ENCODE measurements around the gene LDLRAD4.

The LDLRAD4 gene

DNA sequence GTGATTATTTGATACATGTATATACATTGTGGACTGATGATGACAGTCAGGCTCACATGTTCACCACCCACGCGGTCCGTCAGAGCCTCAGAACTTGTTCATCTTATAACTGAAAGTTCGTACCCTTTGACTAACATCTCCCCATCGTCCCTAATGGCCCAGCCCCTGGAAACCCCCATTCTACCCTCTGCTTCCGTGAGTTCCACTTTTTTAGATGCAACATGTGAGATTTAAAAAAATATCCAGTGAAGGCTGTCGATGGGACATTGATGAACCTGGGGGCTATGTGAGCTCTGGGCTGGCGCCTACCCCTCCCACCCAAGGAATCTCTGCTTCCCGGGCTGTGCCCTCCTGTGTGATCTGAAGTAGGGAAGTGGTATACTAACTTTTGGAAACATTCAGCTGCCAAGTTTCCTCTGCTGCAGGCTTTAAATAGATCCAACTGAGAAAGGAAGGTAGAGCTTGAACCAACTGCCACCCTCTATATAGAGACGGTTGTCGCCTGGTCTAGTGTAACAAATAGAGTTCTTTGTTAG is 344.0 kb downstream of the LDLRAD4 start:
- H3K4me3 Mint-ChIP-seq, result peak overlapping the region; percentile 80
- peaks cover 4% of the 10 kb centered on the region for H3K36me3 Mint-ChIP-seq (ENCODE audit: low read depth)
- peak overlapping the region; percentile 100 for H3K27ac Mint-ChIP-seq
- H3K9me3 Mint-ChIP-seq, result no peaks in the 10 kb centered on the region
- H3K27me3 Mint-ChIP-seq, result no peaks in the 10 kb centered on the region
- H3K4me1 Mint-ChIP-seq (ENCODE audit: low read depth), result peaks cover 77% of the 10 kb centered on the region

DNA sequence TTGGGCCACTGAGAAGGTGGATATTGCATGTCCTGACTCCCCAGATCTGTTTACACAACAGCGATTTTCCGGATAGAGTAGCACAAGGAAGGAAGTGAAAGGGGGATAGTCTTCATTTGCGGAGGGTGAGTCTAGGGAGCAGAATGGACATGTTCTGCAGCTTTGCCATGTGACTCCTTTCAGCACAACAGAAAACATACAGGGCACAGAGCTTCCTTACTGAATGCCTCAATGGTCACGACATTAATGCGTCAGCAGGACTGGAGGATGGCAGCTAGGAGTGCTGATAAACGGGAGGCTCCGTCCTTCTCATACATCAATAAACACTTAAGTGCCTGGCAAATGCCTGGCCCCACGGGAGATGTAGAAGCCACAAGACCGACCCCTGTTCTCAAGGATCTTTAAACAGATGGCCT is 344.8 kb downstream of the LDLRAD4 start:
- Mint-ChIP-seq H3K4me1 (ENCODE audit: low read depth) (peaks cover 82% of the 10 kb centered on the region), H3K4me3 (peak overlapping the region; percentile 24), H3K36me3 (ENCODE audit: low read depth) (peaks cover 4% of the 10 kb centered on the region), H3K27me3 (no peaks in the 10 kb centered on the region), H3K27ac (peak overlapping the region; percentile 100), H3K9me3 (no peaks in the 10 kb centered on the region)

- Mint-ChIP-seq H3K27ac (peak overlapping the region; percentile 79), H3K9me3 (no peaks in the 10 kb centered on the region), H3K4me3 (peak overlapping the region; percentile 31), H3K36me3 (ENCODE audit: low read depth) (peaks cover 4% of the 10 kb centered on the region), H3K27me3 (no peaks in the 10 kb centered on the region), H3K4me1 (ENCODE audit: low read depth) (peaks cover 89% of the 10 kb centered on the region)
Measured at GRCh38 chr18:13564579-13564978, 346.0 kb downstream of the LDLRAD4 start.

- H3K36me3 Mint-ChIP-seq (ENCODE audit: low read depth), result peaks cover 4% of the 10 kb centered on the region
- H3K9me3 Mint-ChIP-seq, result no peaks in the 10 kb centered on the region
- H3K27ac Mint-ChIP-seq, result peak overlapping the region; percentile 90
- H3K27me3 Mint-ChIP-seq, result no peaks in the 10 kb centered on the region
- H3K4me1 Mint-ChIP-seq (ENCODE audit: low read depth), result peaks cover 96% of the 10 kb centered on the region
- H3K4me3 Mint-ChIP-seq, result no peak overlapping the region
Measured at GRCh38 chr18:13565228-13565627, 346.7 kb downstream of the LDLRAD4 start.

DNA sequence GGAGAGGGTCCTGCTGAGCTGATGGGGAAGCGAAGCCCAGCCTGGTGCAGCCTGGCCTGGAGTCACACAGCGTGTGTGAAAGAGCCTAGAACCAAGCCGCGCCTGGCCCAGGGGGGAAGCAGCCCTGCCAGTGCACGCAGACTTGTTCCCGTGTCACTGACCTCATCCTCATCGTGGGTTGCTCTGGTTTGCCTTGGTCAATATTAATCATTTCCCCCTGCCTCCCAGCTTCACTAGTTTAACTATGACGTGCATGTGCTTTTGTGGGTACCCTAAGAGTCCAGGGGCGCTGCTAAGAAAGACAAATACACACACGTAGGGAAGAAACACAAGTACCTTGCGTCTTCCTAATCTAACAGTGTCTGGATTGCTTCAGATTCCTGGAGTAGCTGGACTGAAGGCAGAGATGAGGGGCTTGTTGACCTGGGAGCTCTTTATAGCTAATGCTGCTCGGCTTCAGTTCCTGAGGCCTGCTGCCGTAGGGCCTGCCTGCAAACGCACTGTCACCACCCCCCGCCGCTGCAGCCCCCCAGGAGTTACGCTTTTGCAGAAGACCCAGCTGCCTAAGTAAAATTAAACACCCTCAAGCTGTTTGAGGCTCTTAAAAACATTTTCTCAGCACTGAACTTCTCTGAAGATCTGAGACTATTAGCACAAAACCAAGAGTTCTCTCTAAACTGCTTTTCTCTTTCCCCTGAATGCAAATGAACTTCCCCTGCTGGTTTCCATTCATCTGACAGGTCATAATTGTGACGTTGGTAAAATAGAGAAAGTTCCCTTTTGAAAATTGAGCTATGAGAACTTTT is 348.6 kb downstream of the LDLRAD4 start:
- Mint-ChIP-seq H3K4me1 (ENCODE audit: low read depth) (peaks cover 95% of the 10 kb centered on the region), H3K27ac (peak overlapping the region; percentile 90), H3K36me3 (ENCODE audit: low read depth) (peaks cover 4% of the 10 kb centered on the region), H3K9me3 (no peaks in the 10 kb centered on the region), H3K4me3 (peak overlapping the region; percentile 49), H3K27me3 (no peaks in the 10 kb centered on the region)

DNA sequence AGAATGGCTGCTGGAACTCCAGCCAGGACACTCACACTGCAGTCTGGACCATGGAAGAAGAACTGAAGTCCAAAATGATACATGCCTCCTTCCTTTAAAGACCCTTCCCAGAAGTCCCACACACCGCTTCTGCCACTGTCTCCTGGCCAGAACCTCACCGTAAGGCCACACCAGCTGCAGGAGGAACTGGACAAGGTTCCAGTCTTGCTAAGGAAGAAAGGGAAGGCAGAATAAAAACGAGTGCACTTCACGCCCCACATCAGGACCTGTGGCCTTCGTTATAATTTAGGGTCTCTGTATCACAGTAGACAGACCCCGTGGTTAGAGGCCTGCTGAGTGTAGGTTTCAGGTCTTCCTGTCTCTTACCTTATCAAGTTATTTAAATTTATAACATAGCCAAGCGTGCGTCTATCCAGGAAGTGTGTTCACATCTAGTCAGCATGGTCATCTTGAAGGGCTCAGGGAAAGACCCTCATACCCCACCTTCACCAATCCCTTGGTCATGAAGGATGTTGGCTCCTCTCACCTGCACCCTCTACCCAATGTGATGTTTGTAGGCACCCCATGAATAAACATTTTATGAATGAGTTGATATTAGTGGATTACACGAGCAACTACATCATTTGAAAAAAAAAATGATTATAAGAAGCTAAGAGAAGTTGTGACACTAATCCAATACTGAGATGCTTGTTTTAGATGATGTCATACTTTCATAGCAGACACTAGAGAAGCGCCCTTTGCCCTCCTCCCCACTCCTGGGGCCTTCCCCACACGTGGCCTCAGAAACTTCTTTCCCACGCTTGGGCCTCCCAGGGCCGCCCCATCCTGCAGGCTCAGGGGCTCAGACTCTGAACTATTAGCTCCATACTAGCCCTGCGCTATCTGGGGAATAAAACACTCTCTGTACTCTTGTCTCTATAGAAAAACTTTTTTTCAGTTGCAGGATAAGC is 350.2 kb downstream of the LDLRAD4 start:
- H3K27me3 Mint-ChIP-seq, result no peaks in the 10 kb centered on the region
- H3K4me3 Mint-ChIP-seq, result peak overlapping the region; percentile 61
- peak overlapping the region; percentile 90 for H3K27ac Mint-ChIP-seq
- H3K9me3 Mint-ChIP-seq, result no peaks in the 10 kb centered on the region
- peaks cover 4% of the 10 kb centered on the region for H3K36me3 Mint-ChIP-seq (ENCODE audit: low read depth)
- H3K4me1 Mint-ChIP-seq (ENCODE audit: low read depth), result peaks cover 79% of the 10 kb centered on the region

DNA sequence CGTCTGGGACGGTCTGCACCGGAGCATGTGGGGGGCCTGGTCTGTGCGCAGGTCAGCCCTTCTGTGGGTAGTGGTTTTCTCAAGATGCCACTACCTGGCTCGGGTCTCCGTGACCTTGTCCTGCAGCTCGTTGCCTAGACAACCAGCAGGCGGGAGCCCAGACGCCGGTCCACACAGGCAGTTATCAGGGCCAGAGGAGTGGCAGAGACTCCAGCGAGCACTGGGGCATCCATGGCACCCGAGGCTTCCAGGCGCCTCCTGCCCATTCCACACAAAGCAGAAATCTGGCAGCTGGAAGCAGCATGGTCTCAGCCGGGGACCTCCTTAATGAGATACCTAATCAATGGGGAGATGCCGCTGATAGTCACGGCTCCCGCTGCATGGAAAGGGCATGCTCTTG is 351.7 kb downstream of the LDLRAD4 start:
- no peaks in the 10 kb centered on the region for H3K36me3 Mint-ChIP-seq (ENCODE audit: low read depth)
- H3K9me3 Mint-ChIP-seq, result no peaks in the 10 kb centered on the region
- no peak overlapping the region for H3K4me3 Mint-ChIP-seq
- no peaks in the 10 kb centered on the region for H3K27me3 Mint-ChIP-seq
- peak overlapping the region; percentile 52 for H3K27ac Mint-ChIP-seq
- peaks cover 71% of the 10 kb centered on the region for H3K4me1 Mint-ChIP-seq (ENCODE audit: low read depth)

DNA sequence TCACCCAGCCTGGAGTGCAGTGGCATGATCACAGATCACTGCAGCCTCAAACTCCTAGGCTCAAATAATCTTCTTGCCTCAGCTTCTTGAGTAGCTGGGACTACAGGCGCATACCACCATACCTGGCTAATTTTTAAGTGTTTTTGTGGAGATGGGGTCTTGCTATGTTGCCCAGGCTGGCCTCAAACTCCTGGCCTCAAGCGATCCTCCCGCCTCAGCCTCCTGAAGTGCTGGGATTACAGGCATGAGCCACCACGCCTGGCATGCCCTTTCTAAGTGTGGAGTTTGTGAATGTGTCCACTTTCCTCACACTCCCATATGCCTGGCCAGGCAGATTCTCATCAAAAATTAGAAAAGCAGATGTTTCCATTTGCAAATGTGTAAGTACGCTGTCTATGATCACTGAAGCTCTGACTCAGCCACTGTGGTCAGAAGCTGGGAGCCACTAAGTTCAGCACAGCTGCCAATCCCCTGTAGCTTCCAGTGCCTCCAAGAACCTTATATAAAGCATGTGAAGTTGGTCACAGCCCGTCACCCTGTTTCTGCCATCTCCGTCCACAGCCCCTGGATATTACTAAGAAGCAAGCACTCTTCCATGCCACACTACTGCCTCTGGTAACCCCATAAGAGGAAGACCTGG is 352.4 kb downstream of the LDLRAD4 start:
- Mint-ChIP-seq H3K9me3 (no peaks in the 10 kb centered on the region), H3K27me3 (peaks cover 3% of the 10 kb centered on the region), H3K36me3 (ENCODE audit: low read depth) (no peaks in the 10 kb centered on the region), H3K4me1 (ENCODE audit: low read depth) (peaks cover 72% of the 10 kb centered on the region), H3K4me3 (peak overlapping the region; percentile 4), H3K27ac (peak overlapping the region; percentile 62)

- no peaks in the 10 kb centered on the region for H3K36me3 Mint-ChIP-seq (ENCODE audit: low read depth)
- H3K4me1 Mint-ChIP-seq (ENCODE audit: low read depth), result peaks cover 70% of the 10 kb centered on the region
- peak overlapping the region; percentile 45 for H3K27ac Mint-ChIP-seq
- H3K27me3 Mint-ChIP-seq, result peaks cover 3% of the 10 kb centered on the region
- no peaks in the 10 kb centered on the region for H3K9me3 Mint-ChIP-seq
- no peak overlapping the region for H3K4me3 Mint-ChIP-seq
Measured at GRCh38 chr18:13572148-13572547, 353.6 kb downstream of the LDLRAD4 start.

- H3K27me3 Mint-ChIP-seq, result peaks cover 3% of the 10 kb centered on the region
- H3K4me3 Mint-ChIP-seq, result no peak overlapping the region
- H3K4me1 Mint-ChIP-seq (ENCODE audit: low read depth), result peaks cover 70% of the 10 kb centered on the region
- no peaks in the 10 kb centered on the region for H3K9me3 Mint-ChIP-seq
- H3K36me3 Mint-ChIP-seq (ENCODE audit: low read depth), result no peaks in the 10 kb centered on the region
- no peak overlapping the region for H3K27ac Mint-ChIP-seq
Measured at GRCh38 chr18:13572721-13573120, 354.2 kb downstream of the LDLRAD4 start.

- H3K27ac Mint-ChIP-seq, result no peak overlapping the region
- peaks cover 70% of the 10 kb centered on the region for H3K4me1 Mint-ChIP-seq (ENCODE audit: low read depth)
- no peaks in the 10 kb centered on the region for H3K9me3 Mint-ChIP-seq
- H3K27me3 Mint-ChIP-seq, result peaks cover 3% of the 10 kb centered on the region
- H3K4me3 Mint-ChIP-seq, result no peak overlapping the region
- H3K36me3 Mint-ChIP-seq (ENCODE audit: low read depth), result no peaks in the 10 kb centered on the region
Measured at GRCh38 chr18:13573750-13574149, 355.2 kb downstream of the LDLRAD4 start.

DNA sequence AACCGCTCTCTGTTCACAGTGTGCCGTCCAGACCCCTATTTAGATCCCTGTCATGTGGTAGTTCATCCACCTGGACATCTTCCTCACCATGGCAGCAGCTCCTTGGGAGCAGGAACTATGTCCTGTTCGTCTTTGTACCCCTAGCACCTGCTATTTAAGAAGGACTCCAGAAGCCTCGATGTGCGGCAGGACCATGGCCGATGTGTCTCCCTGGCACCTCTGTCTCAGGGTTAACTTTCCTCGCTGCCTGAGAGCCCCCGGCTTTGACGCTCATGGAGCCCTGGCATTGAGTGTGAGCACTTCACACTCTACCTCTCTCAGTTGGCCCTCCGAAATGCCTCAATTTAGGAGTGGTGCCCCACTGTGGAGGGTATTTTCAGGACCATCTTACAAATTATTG is 355.8 kb downstream of the LDLRAD4 start:
- no peak overlapping the region for H3K27ac Mint-ChIP-seq
- no peaks in the 10 kb centered on the region for H3K36me3 Mint-ChIP-seq (ENCODE audit: low read depth)
- peaks cover 70% of the 10 kb centered on the region for H3K4me1 Mint-ChIP-seq (ENCODE audit: low read depth)
- no peak overlapping the region for H3K4me3 Mint-ChIP-seq
- H3K9me3 Mint-ChIP-seq, result no peaks in the 10 kb centered on the region
- H3K27me3 Mint-ChIP-seq, result peaks cover 3% of the 10 kb centered on the region

DNA sequence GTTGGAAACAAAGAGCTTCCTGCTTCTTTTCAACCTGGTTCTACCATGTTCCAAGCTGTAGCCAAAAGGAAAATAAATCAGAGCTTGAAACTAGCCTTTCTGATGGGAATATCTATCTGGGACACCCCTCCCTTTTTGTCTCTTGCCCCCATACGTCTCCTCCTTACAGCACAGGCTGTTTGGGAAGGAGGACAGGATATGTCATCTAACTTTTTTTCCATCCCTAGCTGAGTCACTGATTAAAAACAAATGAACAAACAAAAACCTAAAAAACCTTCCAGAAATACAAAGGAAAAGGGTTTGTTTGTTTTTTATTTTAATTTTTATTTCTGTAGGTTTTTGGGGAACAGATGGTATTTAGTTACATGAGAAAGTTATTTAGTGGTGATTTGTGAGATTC is 356.2 kb downstream of the LDLRAD4 start:
- H3K27me3 Mint-ChIP-seq, result peaks cover 3% of the 10 kb centered on the region
- H3K4me3 Mint-ChIP-seq, result no peak overlapping the region
- peaks cover 70% of the 10 kb centered on the region for H3K4me1 Mint-ChIP-seq (ENCODE audit: low read depth)
- no peak overlapping the region for H3K27ac Mint-ChIP-seq
- no peaks in the 10 kb centered on the region for H3K9me3 Mint-ChIP-seq
- H3K36me3 Mint-ChIP-seq (ENCODE audit: low read depth), result no peaks in the 10 kb centered on the region

GRCh38 chr18:13576598-13576997 is 358.0 kb downstream of the LDLRAD4 start:
- Mint-ChIP-seq H3K36me3 (ENCODE audit: low read depth) (no peaks in the 10 kb centered on the region), H3K9me3 (no peaks in the 10 kb centered on the region), H3K27ac (peak overlapping the region; percentile 87), H3K4me3 (peak overlapping the region; percentile 76), H3K4me1 (ENCODE audit: low read depth) (peaks cover 66% of the 10 kb centered on the region), H3K27me3 (peaks cover 3% of the 10 kb centered on the region)
